ENCODE measurements around the gene SERPINB8.

Gene SERPINB8

DNA sequence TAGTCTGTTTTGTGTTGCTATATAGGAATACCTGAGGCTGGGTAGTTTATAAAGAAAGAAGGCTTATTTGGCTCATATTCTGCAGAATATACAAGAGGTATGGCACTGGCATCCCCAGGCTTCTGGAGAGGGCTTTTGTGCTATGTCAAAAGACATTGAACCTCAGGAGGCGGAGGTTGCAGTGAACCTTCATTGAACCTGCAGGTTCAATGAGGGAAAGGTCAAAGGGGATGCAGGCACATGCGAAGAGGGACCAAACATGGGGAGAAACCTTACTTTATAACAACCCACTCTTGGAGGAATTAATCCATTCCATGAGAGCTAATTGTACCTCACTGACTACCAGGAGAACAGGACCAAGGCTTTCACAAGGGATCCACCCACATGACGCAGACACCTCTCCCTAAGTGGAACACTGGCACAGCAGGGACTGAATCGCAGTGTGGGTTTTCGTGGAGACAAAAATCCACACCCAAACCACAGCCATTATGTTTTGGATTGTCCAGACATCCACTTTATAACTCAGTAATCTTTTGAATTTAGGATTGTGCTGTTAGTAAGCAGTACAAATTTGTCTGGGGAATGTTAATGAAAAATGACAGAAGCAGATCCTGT is 4.1 kb upstream of the SERPINB8 start:
- H3K27me3 ChIP-seq (ENCODE audit: control insufficient read depth in 1 of 2, insufficient read depth in 2 of 2, low read length in 2 of 2): no peaks in the 10 kb centered on the region
- no peaks in the 10 kb centered on the region for H3K36me3 ChIP-seq (ENCODE audit: control insufficient read depth in 2 of 2, insufficient read depth in 2 of 2, low read length in 2 of 2)
- peaks cover 4% of the 10 kb centered on the region for H3K4me1 ChIP-seq (ENCODE audit: control insufficient read depth, insufficient read depth, low read length)
- no peaks in the 10 kb centered on the region for H3K9me3 ChIP-seq (ENCODE audit: control insufficient read depth in 2 of 2, low read length in 2 of 2)
- H3K4me3 ChIP-seq (ENCODE audit: low read length in 2 of 2): no peak overlapping the region
- no peak overlapping the region for H3K27ac ChIP-seq (ENCODE audit: low read length)
- H3K9ac ChIP-seq (ENCODE audit: low read length in 2 of 2): no peak overlapping the region

DNA sequence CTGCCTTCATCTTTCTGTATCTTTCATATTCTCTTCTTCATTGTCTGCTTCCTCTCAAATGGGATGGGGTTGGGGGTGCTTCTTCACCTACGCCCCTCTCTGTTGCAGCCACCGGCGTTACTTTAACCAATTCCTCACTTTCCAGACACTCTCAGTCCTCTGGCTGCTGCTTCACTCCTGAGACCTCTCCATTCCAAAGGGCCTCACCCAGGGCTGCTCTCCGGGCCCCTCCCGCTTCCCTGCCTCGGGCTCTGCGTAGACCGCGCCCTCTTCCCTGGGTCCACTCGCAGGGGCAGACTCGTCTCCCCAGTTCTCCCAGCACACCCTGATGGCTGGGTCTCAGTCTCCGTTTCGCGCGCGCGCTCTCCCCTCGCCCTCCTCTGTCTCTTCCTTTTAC is 926 bp downstream of the SERPINB8 start:
- H3K27me3 ChIP-seq (ENCODE audit: control insufficient read depth in 1 of 2, insufficient read depth in 2 of 2, low read length in 2 of 2): no peaks in the 10 kb centered on the region
- H3K36me3 ChIP-seq (ENCODE audit: control insufficient read depth in 2 of 2, insufficient read depth in 2 of 2, low read length in 2 of 2): no peaks in the 10 kb centered on the region
- H3K27ac ChIP-seq (ENCODE audit: low read length): peak overlapping the region; percentile 97
- H3K4me3 ChIP-seq (ENCODE audit: low read length in 2 of 2): peak overlapping the region; percentile 72 to 88
- peak overlapping the region; percentile 84 to 94 for H3K9ac ChIP-seq (ENCODE audit: low read length in 2 of 2)
- H3K4me1 ChIP-seq (ENCODE audit: control insufficient read depth, insufficient read depth, low read length): peaks cover 6% of the 10 kb centered on the region
- H3K9me3 ChIP-seq (ENCODE audit: control insufficient read depth in 2 of 2, low read length in 2 of 2): no peaks in the 10 kb centered on the region

DNA sequence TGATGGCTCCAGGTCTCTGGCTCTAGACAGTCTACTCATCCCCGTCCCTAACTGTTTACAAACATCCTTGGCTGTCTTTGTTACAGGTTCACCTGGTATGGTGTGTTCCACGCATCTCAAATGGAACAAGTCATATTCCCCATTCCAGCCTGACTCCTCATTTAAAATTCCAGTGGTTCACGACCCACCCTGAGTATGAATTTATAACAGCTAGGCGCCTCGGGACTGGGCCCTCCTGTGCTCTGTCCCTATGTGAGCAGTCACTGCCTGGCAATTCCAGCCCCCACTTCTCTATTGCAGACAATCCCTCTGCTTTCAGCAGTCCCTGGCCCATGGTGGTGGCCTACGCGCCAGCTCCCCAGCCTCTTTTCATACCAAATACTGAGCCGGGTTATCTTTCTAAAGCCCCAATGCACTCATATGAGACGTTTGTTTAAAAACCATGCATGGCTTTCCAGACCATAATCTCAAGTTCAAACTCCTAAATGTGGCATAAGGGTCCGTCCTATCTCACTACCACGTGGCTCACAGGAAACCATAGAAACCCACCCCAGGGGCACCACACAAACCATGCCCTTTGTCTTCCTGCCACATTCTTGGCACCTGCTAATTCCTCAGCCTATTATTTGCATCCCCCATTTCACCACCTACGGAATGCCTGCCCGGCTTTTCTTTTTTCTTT is 1.6 kb downstream of the SERPINB8 start:
- H3K27me3 ChIP-seq (ENCODE audit: control insufficient read depth in 1 of 2, insufficient read depth in 2 of 2, low read length in 2 of 2): no peaks in the 10 kb centered on the region
- H3K9me3 ChIP-seq (ENCODE audit: control insufficient read depth in 2 of 2, low read length in 2 of 2): no peaks in the 10 kb centered on the region
- peak overlapping the region in 1 of 2 donors; percentile 88 for H3K4me3 ChIP-seq (ENCODE audit: low read length in 2 of 2)
- H3K4me1 ChIP-seq (ENCODE audit: control insufficient read depth, insufficient read depth, low read length): peaks cover 6% of the 10 kb centered on the region
- peak overlapping the region; percentile 84 to 94 for H3K9ac ChIP-seq (ENCODE audit: low read length in 2 of 2)
- H3K27ac ChIP-seq (ENCODE audit: low read length): peak overlapping the region; percentile 97
- no peaks in the 10 kb centered on the region for H3K36me3 ChIP-seq (ENCODE audit: control insufficient read depth in 2 of 2, insufficient read depth in 2 of 2, low read length in 2 of 2)

DNA sequence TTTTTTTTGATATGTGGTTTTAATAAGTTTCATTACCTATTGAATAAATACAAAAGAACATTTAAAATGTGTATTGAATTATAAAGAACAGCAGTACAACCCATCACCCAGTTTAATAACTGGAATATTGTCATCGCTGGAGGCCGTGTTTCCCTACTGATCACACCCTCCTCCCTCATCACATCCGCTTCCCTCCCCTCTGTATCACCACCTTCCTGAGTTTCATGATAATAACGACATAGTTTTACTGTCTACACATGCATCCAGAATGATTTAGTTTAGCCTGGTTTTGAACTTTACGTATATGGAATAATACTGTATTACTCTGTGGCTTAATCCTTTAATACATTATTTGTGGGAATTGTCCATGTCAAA is 2.1 kb downstream of the SERPINB8 start:
- no peaks in the 10 kb centered on the region for H3K36me3 ChIP-seq (ENCODE audit: control insufficient read depth in 2 of 2, insufficient read depth in 2 of 2, low read length in 2 of 2)
- H3K27me3 ChIP-seq (ENCODE audit: control insufficient read depth in 1 of 2, insufficient read depth in 2 of 2, low read length in 2 of 2): no peaks in the 10 kb centered on the region
- no peak overlapping the region for H3K9ac ChIP-seq (ENCODE audit: low read length in 2 of 2)
- H3K4me3 ChIP-seq (ENCODE audit: low read length in 2 of 2): no peak overlapping the region
- H3K9me3 ChIP-seq (ENCODE audit: control insufficient read depth in 2 of 2, low read length in 2 of 2): no peaks in the 10 kb centered on the region
- peaks cover 6% of the 10 kb centered on the region for H3K4me1 ChIP-seq (ENCODE audit: control insufficient read depth, insufficient read depth, low read length)
- H3K27ac ChIP-seq (ENCODE audit: low read length): no peak overlapping the region

DNA sequence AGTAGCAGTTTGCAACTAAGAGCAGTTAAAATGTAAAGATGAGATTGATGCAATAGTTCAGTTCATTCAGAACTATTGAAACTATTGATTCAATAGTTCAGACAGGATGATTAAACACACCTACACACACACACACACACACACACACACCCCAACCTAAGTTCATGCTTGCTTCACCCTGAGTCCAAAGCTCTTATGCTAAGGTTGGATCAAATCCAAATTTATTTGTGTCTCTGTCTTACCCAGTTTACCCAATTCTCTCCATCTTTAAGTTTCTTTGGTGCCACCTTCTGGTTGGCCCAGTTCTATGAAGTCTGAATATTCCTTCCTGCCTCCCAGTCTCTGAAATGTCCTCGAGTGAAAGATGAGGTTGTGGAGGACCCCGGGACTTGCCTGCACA is 5.1 kb downstream of the SERPINB8 start:
- Histone ChIP-seq H3K27ac (ENCODE audit: low read length) (no peak overlapping the region), H3K36me3 (ENCODE audit: control insufficient read depth in 2 of 2, insufficient read depth in 2 of 2, low read length in 2 of 2) (no peaks in the 10 kb centered on the region), H3K9ac (ENCODE audit: low read length in 2 of 2) (no peak overlapping the region), H3K9me3 (ENCODE audit: control insufficient read depth in 2 of 2, low read length in 2 of 2) (no peaks in the 10 kb centered on the region), H3K4me1 (ENCODE audit: control insufficient read depth, insufficient read depth, low read length) (peaks cover 8% of the 10 kb centered on the region), H3K4me3 (ENCODE audit: low read length in 2 of 2) (no peak overlapping the region), H3K27me3 (ENCODE audit: control insufficient read depth in 1 of 2, insufficient read depth in 2 of 2, low read length in 2 of 2) (no peaks in the 10 kb centered on the region)

DNA sequence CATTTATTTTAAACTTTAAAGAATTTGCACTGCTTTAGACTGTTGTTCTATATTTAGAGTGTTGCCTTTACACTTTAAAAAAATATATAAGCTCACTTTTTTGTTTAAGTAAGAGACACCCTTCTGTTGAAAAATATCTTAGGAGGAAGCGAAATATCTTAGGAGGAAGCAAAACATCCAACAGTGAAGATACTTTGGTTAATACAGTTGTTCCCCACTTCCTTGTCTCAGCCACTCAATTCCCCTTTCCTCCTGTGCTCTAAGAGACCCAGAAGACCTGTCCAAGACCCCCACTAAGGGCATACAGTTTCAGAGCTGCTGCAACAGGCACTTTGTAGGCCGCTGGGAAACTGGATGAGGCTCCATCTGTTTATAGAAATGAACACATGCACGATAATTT is 5.7 kb downstream of the SERPINB8 start:
- Histone ChIP-seq H3K27me3 (ENCODE audit: control insufficient read depth in 1 of 2, insufficient read depth in 2 of 2, low read length in 2 of 2) (no peaks in the 10 kb centered on the region), H3K4me3 (ENCODE audit: low read length in 2 of 2) (no peak overlapping the region), H3K27ac (ENCODE audit: low read length) (no peak overlapping the region), H3K9me3 (ENCODE audit: control insufficient read depth in 2 of 2, low read length in 2 of 2) (no peaks in the 10 kb centered on the region), H3K9ac (ENCODE audit: low read length in 2 of 2) (no peak overlapping the region), H3K4me1 (ENCODE audit: control insufficient read depth, insufficient read depth, low read length) (peaks cover 10% of the 10 kb centered on the region), H3K36me3 (ENCODE audit: control insufficient read depth in 2 of 2, insufficient read depth in 2 of 2, low read length in 2 of 2) (no peaks in the 10 kb centered on the region)

DNA sequence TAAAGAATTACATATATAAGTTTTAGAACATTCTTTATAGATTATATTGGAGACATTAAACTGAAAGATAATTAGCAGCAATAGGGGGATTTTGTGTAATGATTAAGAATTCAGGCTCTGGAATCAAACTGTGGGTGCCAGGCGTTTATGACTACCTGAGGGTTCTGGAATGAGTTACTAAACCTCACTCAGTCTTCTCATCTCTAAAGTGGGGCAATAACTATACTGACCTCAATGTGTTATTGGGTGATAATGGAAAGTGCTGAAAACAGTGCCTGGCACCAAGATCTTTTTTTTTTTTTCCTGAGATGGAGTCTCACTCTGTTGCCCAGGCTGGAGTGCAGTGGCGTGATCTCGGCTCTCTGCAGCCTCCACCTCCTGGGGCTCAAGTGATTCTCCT is 7.2 kb downstream of the SERPINB8 start:
- Histone ChIP-seq H3K4me3 (ENCODE audit: low read length in 2 of 2) (no peak overlapping the region), H3K27me3 (ENCODE audit: control insufficient read depth in 1 of 2, insufficient read depth in 2 of 2, low read length in 2 of 2) (no peaks in the 10 kb centered on the region), H3K4me1 (ENCODE audit: control insufficient read depth, insufficient read depth, low read length) (peaks cover 5% of the 10 kb centered on the region), H3K9me3 (ENCODE audit: control insufficient read depth in 2 of 2, low read length in 2 of 2) (no peaks in the 10 kb centered on the region), H3K27ac (ENCODE audit: low read length) (no peak overlapping the region), H3K9ac (ENCODE audit: low read length in 2 of 2) (no peak overlapping the region), H3K36me3 (ENCODE audit: control insufficient read depth in 2 of 2, insufficient read depth in 2 of 2, low read length in 2 of 2) (peaks cover 0 to 2% of the 10 kb centered on the region in 2 donors)

DNA sequence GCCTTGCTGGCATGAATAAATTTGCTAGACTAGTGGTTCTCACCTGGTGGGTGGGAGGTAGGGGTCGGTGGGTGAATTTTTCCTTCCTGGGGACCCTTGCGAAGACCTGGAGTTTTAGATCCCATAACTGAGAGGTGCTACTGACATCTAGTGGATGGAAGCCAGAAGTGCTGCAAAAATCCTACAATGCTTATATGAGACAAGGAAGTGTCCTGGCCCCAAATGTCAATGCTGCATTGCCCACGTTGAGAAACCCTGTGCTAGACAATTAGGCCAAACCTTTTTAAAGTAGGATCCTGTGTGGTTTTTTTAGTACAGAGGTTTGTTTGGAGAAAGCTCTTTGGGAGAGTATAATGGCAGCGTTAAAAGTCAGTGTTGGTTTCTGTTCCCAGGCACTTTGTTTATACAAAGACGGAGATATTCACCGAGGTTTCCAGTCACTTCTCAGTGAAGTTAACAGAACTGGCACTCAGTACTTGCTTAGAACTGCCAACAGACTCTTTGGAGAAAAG is 9.6 kb downstream of the SERPINB8 start:
- peak overlapping the region; percentile 51 to 69 for H3K9ac ChIP-seq (ENCODE audit: low read length in 2 of 2)
- no peaks in the 10 kb centered on the region for H3K9me3 ChIP-seq (ENCODE audit: control insufficient read depth in 2 of 2, low read length in 2 of 2)
- peak overlapping the region; percentile 58 to 66 for H3K4me3 ChIP-seq (ENCODE audit: low read length in 2 of 2)

DNA sequence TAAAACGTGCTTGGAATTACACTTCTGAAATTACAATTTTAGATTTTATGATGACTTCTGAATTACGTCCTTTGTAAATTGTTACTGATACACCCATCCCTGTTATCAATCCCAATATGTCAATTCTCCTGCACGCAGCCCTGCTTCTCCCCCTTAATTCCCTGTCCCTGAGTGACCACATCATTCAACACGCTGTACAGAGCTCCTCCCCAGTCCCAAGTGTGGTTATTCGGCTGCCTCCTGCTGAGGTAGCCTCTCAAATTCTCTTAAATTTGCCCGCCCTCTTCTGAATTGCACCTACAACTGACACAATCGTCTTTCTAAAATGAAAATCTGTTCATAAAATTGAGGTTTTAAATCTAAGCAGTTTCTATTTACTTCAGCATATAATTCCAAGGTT is 10.1 kb downstream of the SERPINB8 start:
- Histone ChIP-seq H3K9me3 (ENCODE audit: control insufficient read depth in 2 of 2, low read length in 2 of 2) (no peaks in the 10 kb centered on the region), H3K4me1 (ENCODE audit: control insufficient read depth, insufficient read depth, low read length) (peaks cover 5% of the 10 kb centered on the region), H3K27me3 (ENCODE audit: control insufficient read depth in 1 of 2, insufficient read depth in 2 of 2, low read length in 2 of 2) (no peaks in the 10 kb centered on the region), H3K36me3 (ENCODE audit: control insufficient read depth in 2 of 2, insufficient read depth in 2 of 2, low read length in 2 of 2) (peaks cover 4 to 9% of the 10 kb centered on the region in 2 donors), H3K9ac (ENCODE audit: low read length in 2 of 2) (peak overlapping the region; percentile 51 to 69), H3K4me3 (ENCODE audit: low read length in 2 of 2) (peak overlapping the region; percentile 58 to 66), H3K27ac (ENCODE audit: low read length) (peak overlapping the region; percentile 58)

More for the DNA sequence above, 9.6 kb downstream of the SERPINB8 start:
- H3K4me1 ChIP-seq (ENCODE audit: control insufficient read depth, insufficient read depth, low read length): peaks cover 5% of the 10 kb centered on the region
- peaks cover 4 to 9% of the 10 kb centered on the region in 2 donors for H3K36me3 ChIP-seq (ENCODE audit: control insufficient read depth in 2 of 2, insufficient read depth in 2 of 2, low read length in 2 of 2)
- no peaks in the 10 kb centered on the region for H3K27me3 ChIP-seq (ENCODE audit: control insufficient read depth in 1 of 2, insufficient read depth in 2 of 2, low read length in 2 of 2)
- H3K27ac ChIP-seq (ENCODE audit: low read length): peak overlapping the region; percentile 58

DNA sequence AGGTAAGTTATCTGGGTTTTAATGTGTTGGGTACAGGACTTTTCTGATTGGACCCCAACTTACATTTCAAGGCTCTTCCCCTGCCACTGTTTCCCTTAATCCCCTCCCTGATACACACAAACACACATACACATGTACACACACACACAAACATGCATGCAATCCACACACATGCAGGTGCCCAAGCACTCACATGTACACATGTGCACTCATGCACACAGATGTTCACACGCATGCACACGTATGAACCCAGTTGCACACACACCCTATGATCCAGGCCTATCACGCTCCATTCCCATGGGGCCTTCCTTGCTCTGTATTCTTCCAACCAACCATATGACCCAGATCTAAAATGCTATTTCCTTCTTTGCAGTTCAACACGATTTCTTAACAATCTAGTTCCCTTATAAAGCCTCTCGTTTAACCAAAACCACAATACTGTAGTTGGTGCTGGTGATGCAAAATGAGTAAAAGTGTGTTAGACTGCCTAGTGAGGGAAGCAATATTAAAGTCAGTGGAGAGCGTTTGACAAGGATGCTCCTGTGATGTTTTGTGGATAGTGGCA is 11.1 kb downstream of the SERPINB8 start:
- no peak overlapping the region for H3K4me3 ChIP-seq (ENCODE audit: low read length in 2 of 2)
- H3K4me1 ChIP-seq (ENCODE audit: control insufficient read depth, insufficient read depth, low read length): peaks cover 5% of the 10 kb centered on the region
- no peaks in the 10 kb centered on the region for H3K9me3 ChIP-seq (ENCODE audit: control insufficient read depth in 2 of 2, low read length in 2 of 2)
- no peak overlapping the region for H3K9ac ChIP-seq (ENCODE audit: low read length in 2 of 2)
- no peak overlapping the region for H3K27ac ChIP-seq (ENCODE audit: low read length)
- peaks cover 4 to 9% of the 10 kb centered on the region in 2 donors for H3K36me3 ChIP-seq (ENCODE audit: control insufficient read depth in 2 of 2, insufficient read depth in 2 of 2, low read length in 2 of 2)
- no peaks in the 10 kb centered on the region for H3K27me3 ChIP-seq (ENCODE audit: control insufficient read depth in 1 of 2, insufficient read depth in 2 of 2, low read length in 2 of 2)

DNA sequence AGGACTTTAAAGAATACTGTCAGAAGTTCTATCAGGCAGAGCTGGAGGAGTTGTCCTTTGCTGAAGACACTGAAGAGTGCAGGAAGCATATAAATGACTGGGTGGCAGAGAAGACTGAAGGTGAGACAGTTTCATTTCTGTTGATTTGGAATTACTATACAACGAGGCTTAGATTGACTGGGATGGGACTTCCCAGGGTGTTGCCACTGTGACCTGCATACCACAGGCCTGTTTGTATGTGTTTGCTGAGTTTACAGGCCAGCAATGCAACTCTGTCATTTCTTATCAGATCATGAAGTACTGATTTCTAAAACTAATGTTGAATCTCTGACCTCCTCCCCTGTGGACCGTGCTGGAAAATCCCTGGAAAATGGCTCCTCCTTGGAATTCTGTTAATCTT is 11.8 kb downstream of the SERPINB8 start:
- Histone ChIP-seq H3K9me3 (ENCODE audit: control insufficient read depth in 2 of 2, low read length in 2 of 2) (no peaks in the 10 kb centered on the region), H3K4me1 (ENCODE audit: control insufficient read depth, insufficient read depth, low read length) (peaks cover 5% of the 10 kb centered on the region), H3K4me3 (ENCODE audit: low read length in 2 of 2) (no peak overlapping the region), H3K36me3 (ENCODE audit: control insufficient read depth in 2 of 2, insufficient read depth in 2 of 2, low read length in 2 of 2) (peaks cover 4 to 9% of the 10 kb centered on the region in 2 donors), H3K9ac (ENCODE audit: low read length in 2 of 2) (no peak overlapping the region), H3K27me3 (ENCODE audit: control insufficient read depth in 1 of 2, insufficient read depth in 2 of 2, low read length in 2 of 2) (no peaks in the 10 kb centered on the region), H3K27ac (ENCODE audit: low read length) (no peak overlapping the region)

Data from stomach smooth muscle (tissue), 2 donors.